Measurements from ENCODE around the gene CTNNAL1. TPM values are rescaled to one million over a fixed set of nuclear protein-coding genes. Genes with fewer than 3 reads are reported as not detected.
A peak's percentile ranks its signal among the peaks of the same experiment; 100 is the strongest.

The CTNNAL1 gene
- total RNA-seq, 1 donor from 2014 or later: 61.9 TPM

GRCh38 chr9:109012009-109012875 is 1.1 kb downstream of the CTNNAL1 start:
- Mint-ChIP-seq H3K4me1 (peaks cover 45% of the 10 kb centered on the region), H3K9me3 (no peaks in the 10 kb centered on the region), H3K27me3 (ENCODE audit: low read depth) (no peaks in the 10 kb centered on the region), H3K4me3 (peak overlapping the region; percentile 94), H3K27ac (ENCODE audit: unreplicated experiment) (peak overlapping the region; percentile 85), H3K36me3 (ENCODE audit: low read depth) (peaks cover 3% of the 10 kb centered on the region)
- TF ChIP-seq, protein P1, sequence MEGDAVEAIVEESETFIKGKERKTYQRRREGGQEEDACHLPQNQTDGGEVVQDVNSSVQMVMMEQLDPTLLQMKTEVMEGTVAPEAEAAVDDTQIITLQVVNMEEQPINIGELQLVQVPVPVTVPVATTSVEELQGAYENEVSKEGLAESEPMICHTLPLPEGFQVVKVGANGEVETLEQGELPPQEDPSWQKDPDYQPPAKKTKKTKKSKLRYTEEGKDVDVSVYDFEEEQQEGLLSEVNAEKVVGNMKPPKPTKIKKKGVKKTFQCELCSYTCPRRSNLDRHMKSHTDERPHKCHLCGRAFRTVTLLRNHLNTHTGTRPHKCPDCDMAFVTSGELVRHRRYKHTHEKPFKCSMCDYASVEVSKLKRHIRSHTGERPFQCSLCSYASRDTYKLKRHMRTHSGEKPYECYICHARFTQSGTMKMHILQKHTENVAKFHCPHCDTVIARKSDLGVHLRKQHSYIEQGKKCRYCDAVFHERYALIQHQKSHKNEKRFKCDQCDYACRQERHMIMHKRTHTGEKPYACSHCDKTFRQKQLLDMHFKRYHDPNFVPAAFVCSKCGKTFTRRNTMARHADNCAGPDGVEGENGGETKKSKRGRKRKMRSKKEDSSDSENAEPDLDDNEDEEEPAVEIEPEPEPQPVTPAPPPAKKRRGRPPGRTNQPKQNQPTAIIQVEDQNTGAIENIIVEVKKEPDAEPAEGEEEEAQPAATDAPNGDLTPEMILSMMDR (conservative IDR thresholded peaks at IDR 0.05): no peak
- DNase-seq (ENCODE audit: low read depth, low spot score): peak; percentile 34

DNA sequence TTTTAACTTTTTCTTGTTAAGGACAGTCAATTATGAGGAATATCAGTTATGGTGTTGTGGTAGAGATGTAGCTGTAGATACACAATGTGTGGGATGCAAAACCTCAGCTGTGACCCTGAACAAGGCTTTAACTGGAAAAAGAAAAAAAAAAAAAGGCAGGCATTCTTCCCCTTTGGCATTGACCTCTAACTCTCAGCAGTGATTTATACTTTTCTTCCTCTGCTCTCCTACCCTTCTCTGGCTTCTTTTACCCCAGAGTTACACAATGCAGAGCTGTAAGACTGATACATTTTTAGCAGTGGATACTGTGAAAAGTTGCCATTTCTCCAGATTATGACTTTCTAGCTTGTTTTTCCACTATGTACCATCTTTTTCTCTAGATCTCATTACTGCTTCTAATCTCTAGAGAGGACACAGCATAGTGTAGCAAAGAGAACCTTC is 2.0 kb downstream of the CTNNAL1 start:
- TF ChIP-seq, protein P1 (conservative IDR thresholded peaks at IDR 0.05): no peak
- DNase-seq (ENCODE audit: low read depth, low spot score): no peak
- Mint-ChIP-seq H3K4me1 (peaks cover 42% of the 10 kb centered on the region), H3K36me3 (ENCODE audit: low read depth) (peaks cover 5% of the 10 kb centered on the region), H3K4me3 (peak overlapping the region; percentile 94), H3K27ac (ENCODE audit: unreplicated experiment) (no peak overlapping the region), H3K27me3 (ENCODE audit: low read depth) (no peaks in the 10 kb centered on the region), H3K9me3 (no peaks in the 10 kb centered on the region)

- TF ChIP-seq, protein P1 (conservative IDR thresholded peaks at IDR 0.05): no peak
- Mint-ChIP-seq H3K27me3 (ENCODE audit: low read depth) (no peaks in the 10 kb centered on the region), H3K4me1 (peaks cover 37% of the 10 kb centered on the region), H3K36me3 (ENCODE audit: low read depth) (peaks cover 6% of the 10 kb centered on the region), H3K27ac (ENCODE audit: unreplicated experiment) (no peak overlapping the region), H3K4me3 (peak overlapping the region; percentile 94), H3K9me3 (no peaks in the 10 kb centered on the region)
- DNase-seq (ENCODE audit: low read depth, low spot score): no peak
Observed at GRCh38 chr9:109010746-109011145, 2.6 kb downstream of the CTNNAL1 start.

DNA sequence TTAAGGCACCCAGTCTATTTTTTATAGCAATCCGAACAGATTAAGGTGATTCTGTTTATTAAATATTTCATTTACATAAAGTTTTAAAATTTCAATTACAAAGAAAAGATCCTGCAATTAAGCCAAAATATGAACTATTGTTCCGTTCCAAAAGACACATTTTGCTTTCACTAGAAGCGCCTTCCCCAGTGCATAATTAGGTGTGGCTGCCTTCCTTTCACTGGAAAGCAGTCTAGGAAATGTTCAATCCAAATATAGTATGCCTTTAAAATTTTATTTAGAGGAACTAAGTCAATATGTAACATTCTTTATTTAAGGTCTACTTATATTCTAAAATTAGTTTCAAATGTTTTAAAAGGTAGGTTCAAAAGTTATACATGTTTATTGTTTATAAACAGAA is 7.6 kb downstream of the CTNNAL1 start:
- H3K4me1 Mint-ChIP-seq: peaks cover 17% of the 10 kb centered on the region
- H3K36me3 Mint-ChIP-seq (ENCODE audit: low read depth): peaks cover 30% of the 10 kb centered on the region
- TF ChIP-seq, protein P1 (conservative IDR thresholded peaks at IDR 0.05): no peak
- no peaks in the 10 kb centered on the region for H3K27me3 Mint-ChIP-seq (ENCODE audit: low read depth)
- H3K4me3 Mint-ChIP-seq: no peak overlapping the region
- peaks cover 9% of the 10 kb centered on the region for H3K9me3 Mint-ChIP-seq
- no peak overlapping the region for H3K27ac Mint-ChIP-seq (ENCODE audit: unreplicated experiment)
- no peak for DNase-seq (ENCODE audit: low read depth, low spot score)

- peaks cover 9% of the 10 kb centered on the region for H3K9me3 Mint-ChIP-seq
- peaks cover 36% of the 10 kb centered on the region for H3K36me3 Mint-ChIP-seq (ENCODE audit: low read depth)
- H3K27ac Mint-ChIP-seq (ENCODE audit: unreplicated experiment): no peak overlapping the region
- DNase-seq (ENCODE audit: low read depth, low spot score): no peak
- H3K4me3 Mint-ChIP-seq: no peak overlapping the region
- H3K4me1 Mint-ChIP-seq: peaks cover 13% of the 10 kb centered on the region
- no peaks in the 10 kb centered on the region for H3K27me3 Mint-ChIP-seq (ENCODE audit: low read depth)
- TF ChIP-seq, protein P1 (conservative IDR thresholded peaks at IDR 0.05): no peak
Observed at GRCh38 chr9:109003116-109003515, 10.2 kb downstream of the CTNNAL1 start.

Measured in neural crest cell (in vitro differentiated cells).